ENCODE data around the gene BEST3. TPM values are rescaled to one million over a fixed set of nuclear protein-coding genes. Genes with fewer than 3 reads are reported as not detected.

The BEST3 gene
- total RNA-seq, 1 donor from 2014 or later: 0.80 TPM

GRCh38 chr12:69714542-69714941, 15.4 kb upstream of the BEST3 start:
- H3K4me1 ChIP-seq: peaks cover 4% of the 10 kb centered on the region
- H3K9me3 ChIP-seq (replicated peaks): no peaks in the 10 kb centered on the region
- no peak overlapping the region for H3K4me3 ChIP-seq
- H3K27me3 ChIP-seq (ENCODE audit: low read depth): peaks cover 3% of the 10 kb centered on the region
- H3K36me3 ChIP-seq: no peaks in the 10 kb centered on the region
- DNase-seq: no peak
- H3K27ac ChIP-seq (replicated peaks): no peak overlapping the region
- no peak for TF ChIP-seq CTCF (IDR thresholded peaks at IDR 0.05; ENCODE audit: borderline replicate concordance)
- intact Hi-C loops (cut with micrococcal nuclease): no loop called here

GRCh38 chr12:69712826-69713225, 13.7 kb upstream of the BEST3 start:
- intact Hi-C loops (cut with micrococcal nuclease): no loop called here
- H3K4me3 ChIP-seq: no peak overlapping the region

GRCh38 chr12:69708649-69709048, 9.5 kb upstream of the BEST3 start:
- Histone ChIP-seq H3K4me3 (no peak overlapping the region), H3K4me1 (no peaks in the 10 kb centered on the region), H3K9me3 (replicated peaks) (no peaks in the 10 kb centered on the region), H3K36me3 (no peaks in the 10 kb centered on the region), H3K27ac (replicated peaks) (no peak overlapping the region), H3K27me3 (ENCODE audit: low read depth) (no peaks in the 10 kb centered on the region)
- no peak for TF ChIP-seq CTCF (IDR thresholded peaks at IDR 0.05; ENCODE audit: borderline replicate concordance)
- DNase-seq: no peak
- intact Hi-C loops (cut with micrococcal nuclease): no loop called here

More at GRCh38 chr12:69712826-69713225, 13.7 kb upstream of the BEST3 start:
- peaks cover 3% of the 10 kb centered on the region for H3K27me3 ChIP-seq (ENCODE audit: low read depth)
- H3K9me3 ChIP-seq (replicated peaks): no peaks in the 10 kb centered on the region
- DNase-seq: no peak
- no peak overlapping the region for H3K27ac ChIP-seq (replicated peaks)
- H3K36me3 ChIP-seq: no peaks in the 10 kb centered on the region
- no peaks in the 10 kb centered on the region for H3K4me1 ChIP-seq
- no peak for TF ChIP-seq CTCF (IDR thresholded peaks at IDR 0.05; ENCODE audit: borderline replicate concordance)

GRCh38 chr12:69704357-69704756, 5.3 kb upstream of the BEST3 start:
- no peak overlapping the region for H3K4me3 ChIP-seq
- TF ChIP-seq CTCF (IDR thresholded peaks at IDR 0.05; ENCODE audit: borderline replicate concordance): no peak
- no peaks in the 10 kb centered on the region for H3K36me3 ChIP-seq
- no peaks in the 10 kb centered on the region for H3K27me3 ChIP-seq (ENCODE audit: low read depth)
- no peak for DNase-seq
- H3K9me3 ChIP-seq (replicated peaks): no peaks in the 10 kb centered on the region
- H3K27ac ChIP-seq (replicated peaks): no peak overlapping the region
- intact Hi-C loops (cut with micrococcal nuclease): no loop called here
- no peaks in the 10 kb centered on the region for H3K4me1 ChIP-seq

- Histone ChIP-seq H3K27ac (replicated peaks) (no peak overlapping the region), H3K4me1 (no peaks in the 10 kb centered on the region), H3K9me3 (replicated peaks) (no peaks in the 10 kb centered on the region), H3K27me3 (ENCODE audit: low read depth) (no peaks in the 10 kb centered on the region), H3K4me3 (no peak overlapping the region), H3K36me3 (no peaks in the 10 kb centered on the region)
- intact Hi-C loops (cut with micrococcal nuclease): no loop called here
- DNase-seq: no peak
- TF ChIP-seq CTCF (IDR thresholded peaks at IDR 0.05; ENCODE audit: borderline replicate concordance): no peak
These were observed 4.1 kb upstream of the BEST3 start for GRCh38 chr12:69703146-69703642.

All from left ventricle myocardium inferior (tissue), 1 donor.